Hematopoietic multipotent progenitor cell treated with erythropoietin and hydrocortisone succinate and interleukin-3 and kit ligand, for 17 days (in vitro differentiated cells): ENCODE measurements around the gene DDAH1.
"Not testable (repeated sequence)": the region's sequence is repeated elsewhere in the genome, so short reads cannot be mapped to it uniquely, and the experiment has no call there.

Experiments
- DNase-seq: peaks from one replicate; pipeline ENCODE4 v3.0.0-alpha.2; 2015; ENCODE audit warnings: low spot score

DDAH1 gene

GRCh38 chr1:85470130-85470529, 5.2 kb upstream of the DDAH1 start:
- DNase-seq = not testable (repeated sequence)

DNA sequence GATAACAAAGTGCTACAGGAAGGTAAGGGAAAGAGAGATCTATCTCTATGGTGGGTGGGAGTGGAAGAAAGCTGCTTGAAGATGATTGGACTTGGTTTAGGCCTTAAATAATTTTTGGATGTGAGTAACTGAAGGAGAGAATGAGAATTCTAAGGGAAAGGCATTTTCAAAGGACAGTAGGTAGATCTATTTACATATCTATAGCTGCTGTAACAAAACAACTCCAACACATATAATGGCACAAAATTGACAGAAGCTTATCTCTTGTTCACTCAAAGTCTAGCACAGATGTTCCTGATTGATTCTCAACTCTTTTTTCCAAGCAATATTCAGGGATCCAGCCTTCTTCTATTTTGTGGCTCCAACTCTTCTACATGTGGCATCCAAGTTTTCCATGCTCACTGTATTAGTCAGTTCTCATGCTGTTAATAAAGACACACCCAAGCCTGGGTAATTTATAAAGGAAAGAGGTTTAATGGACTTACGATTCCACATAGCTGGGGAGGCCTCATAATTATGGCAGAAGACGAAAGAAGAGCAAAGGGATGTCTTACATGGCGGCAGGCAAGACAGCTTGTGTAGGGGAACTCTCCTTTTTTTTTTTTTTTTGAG, 3.1 kb upstream of the DDAH1 start:
- no peak for DNase-seq

DNA sequence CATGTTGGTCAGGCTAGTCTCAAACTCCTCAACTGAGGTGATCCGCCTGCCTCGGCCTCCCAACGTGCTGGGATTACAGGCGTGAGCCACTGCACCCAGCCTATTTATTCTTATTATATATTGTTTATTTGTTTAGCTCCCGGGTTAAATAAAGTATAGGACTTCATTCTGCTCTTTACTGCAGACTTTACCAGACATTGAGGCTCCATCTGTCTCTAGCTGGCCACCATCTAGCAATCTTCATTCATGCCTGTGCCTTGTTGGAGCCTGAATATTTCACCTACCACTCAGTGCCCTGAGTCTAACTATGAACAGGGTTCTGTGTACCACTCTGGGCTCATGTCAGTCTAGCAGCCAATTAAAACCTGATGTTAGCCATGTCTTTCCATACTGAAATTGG, 2.1 kb upstream of the DDAH1 start:
- no peak for DNase-seq

DNA sequence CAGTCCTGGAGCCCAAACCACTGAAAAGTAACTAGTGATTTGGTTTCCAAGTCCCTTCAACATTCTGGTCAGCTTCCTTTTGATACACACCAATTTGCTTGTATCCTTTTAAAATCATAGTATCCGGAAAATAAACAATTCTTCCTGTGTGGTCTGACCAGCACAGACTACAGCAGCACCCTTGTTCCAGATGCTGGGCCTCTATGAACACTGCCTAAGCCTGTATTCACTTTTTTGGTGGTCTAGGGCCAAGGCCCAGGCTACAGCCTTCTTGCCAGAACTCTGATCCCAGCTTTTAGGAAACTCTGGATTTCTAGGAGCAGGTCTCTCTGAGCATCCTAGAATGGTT, 801 bp upstream of the DDAH1 start:
- DNase-seq = no peak

DNA sequence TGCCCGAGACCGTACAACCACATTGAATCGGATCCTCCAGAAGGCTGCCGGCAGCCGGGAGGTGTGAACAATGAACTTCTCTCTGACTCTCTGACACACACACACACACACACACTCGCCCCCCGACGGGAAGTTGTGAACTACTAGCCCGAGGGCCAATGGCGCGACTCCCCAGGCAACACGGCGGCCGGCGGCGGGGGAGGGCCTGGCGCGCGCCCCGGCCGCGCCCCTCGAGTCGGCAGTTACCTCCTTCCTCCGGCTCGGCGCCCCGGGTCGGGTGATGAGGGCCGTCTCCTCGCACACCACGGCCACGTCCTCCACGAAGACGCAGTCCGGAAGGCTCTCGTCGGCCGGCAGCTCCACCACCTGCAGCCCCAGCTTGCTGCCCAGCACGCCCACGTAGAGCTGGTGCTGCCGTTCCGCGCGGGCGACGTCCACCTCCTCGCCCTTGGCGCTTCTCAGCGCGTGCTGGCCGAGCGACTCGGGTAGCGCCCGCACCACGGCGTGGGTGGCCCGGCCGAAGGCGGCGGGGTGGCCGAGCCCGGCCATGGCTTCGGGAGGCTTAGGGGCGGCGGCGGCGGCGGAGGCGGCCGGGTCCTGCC, 361 bp downstream of the DDAH1 start:
- DNase-seq = no peak

DNA sequence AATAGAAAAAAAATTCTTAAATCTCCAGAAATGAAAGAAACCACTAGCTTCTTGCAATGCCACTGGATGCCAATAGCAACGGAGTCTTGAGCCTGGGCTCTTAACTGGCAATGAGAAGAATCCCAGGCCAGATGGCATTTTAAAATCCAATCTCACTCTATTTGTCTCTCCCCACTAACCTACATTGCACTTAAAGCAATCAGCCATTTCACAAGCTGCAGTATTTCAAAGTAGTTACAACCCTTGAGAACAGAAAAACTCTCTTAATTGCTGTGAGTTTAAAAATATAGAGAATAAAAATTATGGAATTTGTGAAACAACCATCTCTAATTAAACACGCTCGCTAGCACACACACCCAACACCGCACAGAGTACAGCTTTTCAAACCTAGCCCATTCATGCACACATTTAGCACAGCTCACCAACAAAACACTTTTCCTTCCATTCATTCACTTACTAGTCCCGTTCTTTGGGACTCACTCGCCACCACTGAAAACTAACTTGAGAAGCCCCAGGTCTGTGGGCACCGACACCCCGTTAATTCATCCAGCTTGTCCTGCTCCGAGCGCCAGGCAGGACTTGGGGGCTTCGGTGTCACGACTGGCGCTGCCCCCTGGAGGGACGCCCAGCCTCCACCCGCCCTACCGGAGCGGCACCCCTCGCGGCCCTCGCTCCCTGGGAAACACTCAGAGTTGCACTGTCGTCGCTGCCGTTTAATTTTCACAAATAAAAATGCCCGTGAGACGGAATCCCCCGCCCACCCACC, 1.0 kb downstream of the DDAH1 start:
- no peak for DNase-seq

DNA sequence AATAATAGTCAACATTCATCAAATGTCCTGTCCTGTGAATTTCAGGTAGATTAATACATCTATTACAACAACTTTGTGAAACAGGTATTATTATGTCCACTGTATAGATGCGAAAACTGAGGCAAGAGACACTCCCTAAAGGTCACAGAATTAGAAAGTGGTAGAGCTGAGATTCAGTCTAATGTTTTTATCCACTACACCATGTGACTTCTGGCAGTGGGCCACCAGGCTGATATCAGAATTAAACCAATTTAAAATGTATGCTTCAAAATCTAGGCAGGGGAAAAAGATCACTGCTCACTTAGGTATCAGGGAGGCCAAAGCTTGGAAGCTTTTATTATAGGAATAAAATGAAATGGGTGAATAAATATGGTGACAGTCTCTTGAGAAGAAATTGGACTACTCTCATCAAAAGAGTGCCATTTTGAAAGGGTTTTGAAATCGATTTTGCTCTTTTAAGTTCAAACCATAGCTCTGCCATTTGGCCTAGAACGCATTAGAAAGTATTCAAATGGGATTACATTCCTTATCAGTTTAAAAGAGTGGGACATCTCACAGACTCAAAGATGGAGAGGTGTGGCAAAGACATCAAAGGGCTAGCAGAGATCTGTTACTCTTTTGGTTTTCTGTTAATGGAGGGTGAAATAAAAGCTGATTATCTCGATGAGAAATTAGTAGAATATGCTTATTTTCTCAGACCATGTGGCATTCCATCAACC, 1.9 kb downstream of the DDAH1 start:
- DNase-seq = no peak

- DNase-seq = no peak
Measured at GRCh38 chr1:85461216-85461918, 3.6 kb downstream of the DDAH1 start.

DNA sequence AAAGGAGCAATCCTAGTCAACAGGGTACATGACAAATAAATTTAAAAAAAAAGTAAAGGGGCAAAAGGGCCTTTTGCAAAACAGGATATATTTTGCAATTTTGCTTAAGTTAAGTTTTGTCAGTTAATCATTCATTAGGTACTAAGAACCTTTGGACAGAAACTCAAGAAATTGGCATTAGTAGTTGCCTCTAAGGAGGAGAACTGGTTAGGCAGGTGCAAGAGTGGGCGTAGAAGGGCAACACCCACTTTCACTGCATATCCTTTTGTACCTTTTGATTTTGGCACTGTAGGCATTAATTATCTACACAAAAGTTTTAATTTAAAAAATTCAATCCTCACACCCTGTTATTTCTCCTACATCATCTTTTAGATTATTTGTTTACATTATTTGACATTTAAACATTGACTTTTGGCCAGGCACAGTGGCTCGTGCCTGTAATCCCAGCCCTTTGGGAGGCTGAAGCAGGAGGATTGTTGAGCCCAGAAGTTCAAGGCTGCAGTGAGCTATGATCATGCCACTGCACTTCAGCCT, 4.3 kb downstream of the DDAH1 start:
- DNase-seq = no peak

GRCh38 chr1:85459290-85459689, 5.7 kb downstream of the DDAH1 start:
- no peak for DNase-seq

DNA sequence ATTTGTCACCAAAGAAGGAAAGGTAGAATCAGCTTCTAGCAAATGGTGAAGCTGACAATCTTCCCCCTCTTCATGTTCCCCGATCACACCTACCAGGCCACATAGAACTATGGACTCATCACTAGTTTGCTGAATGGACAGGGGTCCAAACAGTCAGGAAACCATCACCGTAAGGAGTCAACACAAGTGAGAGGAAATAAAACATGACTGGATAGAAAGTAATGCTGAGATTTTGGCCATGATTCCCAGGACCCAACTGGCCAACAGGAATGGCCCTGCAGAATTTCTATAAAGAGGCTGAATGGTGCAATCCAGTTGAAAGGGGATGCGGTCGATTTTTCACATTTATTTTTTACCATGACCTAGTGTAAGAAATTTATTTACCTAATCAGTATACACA, 10.7 kb downstream of the DDAH1 start:
- no peak for DNase-seq

- no peak for DNase-seq
Measured at GRCh38 chr1:85453640-85454194, 11.2 kb downstream of the DDAH1 start.

- DNase-seq = no peak
Measured at GRCh38 chr1:85452948-85453347, 12.0 kb downstream of the DDAH1 start.

DNA sequence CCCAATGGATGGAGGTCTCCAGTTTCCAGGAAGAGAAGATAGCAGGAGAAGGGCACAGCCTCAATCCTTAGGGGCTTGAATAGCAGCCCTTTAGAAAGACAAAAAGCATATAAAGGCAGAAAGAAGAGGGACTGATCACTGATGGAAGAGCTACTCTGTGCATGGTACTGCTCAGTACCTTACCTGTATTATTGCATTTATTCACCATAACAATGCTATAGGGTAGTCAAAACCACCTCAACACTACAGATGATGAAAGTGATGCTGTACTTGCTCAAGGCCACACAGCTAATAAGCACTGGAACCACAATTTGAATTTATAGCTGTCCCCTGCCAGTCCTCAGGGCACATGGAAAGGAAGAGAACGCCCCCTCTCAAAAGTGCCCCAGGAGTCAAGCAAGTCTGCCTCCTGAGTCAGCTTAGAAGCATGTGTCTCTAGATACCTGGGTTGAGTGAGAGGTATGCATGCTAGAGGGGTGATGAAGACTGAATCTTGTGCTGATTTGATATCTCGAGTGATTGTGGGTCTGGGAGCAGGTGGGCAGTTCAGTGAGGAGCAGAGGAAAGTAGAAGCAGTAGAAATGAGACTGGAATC, 13.6 kb downstream of the DDAH1 start:
- DNase-seq = no peak

- no peak for DNase-seq
Measured at GRCh38 chr1:85450832-85451231, 14.1 kb downstream of the DDAH1 start.

DNA sequence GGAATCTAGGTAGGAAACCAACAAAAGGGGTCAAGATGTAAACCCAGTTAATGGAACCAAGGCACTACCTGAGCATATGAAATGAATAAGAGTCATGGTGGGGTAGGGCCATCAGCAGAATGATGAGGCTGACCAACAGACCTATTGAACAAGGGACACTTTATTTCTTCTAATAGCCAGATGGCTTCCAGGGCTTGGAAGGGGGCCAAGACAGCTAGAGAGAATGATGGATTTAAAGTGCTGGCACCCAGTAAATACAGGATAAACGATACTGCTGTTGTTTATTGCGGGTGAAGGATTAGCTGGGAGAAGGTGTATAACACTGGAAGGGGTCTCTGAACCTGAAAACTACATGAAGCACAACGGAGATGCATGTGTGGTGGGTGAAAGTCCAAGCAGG, 15.6 kb downstream of the DDAH1 start:
- DNase-seq = no peak

GRCh38 chr1:85448358-85448757, 16.6 kb downstream of the DDAH1 start:
- DNase-seq = no peak

DNA sequence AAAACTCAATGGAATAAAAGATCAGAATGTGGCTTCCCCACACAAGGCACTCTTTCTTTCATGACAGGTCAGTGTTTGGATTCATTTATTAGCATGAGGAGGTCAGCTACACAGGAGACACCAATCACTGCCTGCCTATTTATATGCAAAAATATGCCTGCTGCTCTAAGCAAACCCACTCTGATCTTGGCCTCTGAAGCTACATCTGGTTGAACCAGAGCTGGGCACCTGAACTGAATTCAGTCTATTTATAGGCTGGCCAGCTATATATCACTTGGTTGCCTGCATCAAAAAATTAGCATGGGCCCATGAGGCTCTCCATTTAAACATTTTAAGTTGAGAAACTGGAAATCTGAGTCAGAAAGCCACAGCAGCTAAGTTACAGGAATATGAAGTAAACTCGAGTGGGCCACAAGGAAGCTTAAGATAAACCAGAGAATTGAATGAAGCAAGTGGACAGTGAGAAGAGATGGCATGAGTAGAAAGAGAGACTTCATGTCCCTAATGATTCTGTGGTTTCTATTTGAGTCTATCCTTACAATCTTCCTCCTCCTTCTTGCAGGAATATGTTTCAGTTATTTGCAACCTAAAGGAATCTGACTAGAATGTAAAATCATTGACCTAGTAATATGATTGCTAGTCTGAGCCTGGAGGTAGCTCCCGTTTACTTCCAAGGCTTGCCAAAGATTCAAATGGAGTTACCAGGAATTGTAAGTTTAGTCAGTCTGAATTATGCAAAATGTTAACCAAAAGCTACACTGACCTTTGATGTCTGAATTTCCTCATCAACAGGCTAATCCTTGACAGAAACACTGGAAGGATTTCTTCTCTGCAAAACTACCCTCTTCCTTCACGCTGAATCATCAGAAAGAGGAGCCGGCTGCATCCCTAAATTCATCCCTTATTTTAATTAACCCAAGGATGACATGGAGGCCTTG, 17.7 kb downstream of the DDAH1 start:
- DNase-seq = no peak

- no peak for DNase-seq
Measured at GRCh38 chr1:85445906-85446305, 19.1 kb downstream of the DDAH1 start.

DNA sequence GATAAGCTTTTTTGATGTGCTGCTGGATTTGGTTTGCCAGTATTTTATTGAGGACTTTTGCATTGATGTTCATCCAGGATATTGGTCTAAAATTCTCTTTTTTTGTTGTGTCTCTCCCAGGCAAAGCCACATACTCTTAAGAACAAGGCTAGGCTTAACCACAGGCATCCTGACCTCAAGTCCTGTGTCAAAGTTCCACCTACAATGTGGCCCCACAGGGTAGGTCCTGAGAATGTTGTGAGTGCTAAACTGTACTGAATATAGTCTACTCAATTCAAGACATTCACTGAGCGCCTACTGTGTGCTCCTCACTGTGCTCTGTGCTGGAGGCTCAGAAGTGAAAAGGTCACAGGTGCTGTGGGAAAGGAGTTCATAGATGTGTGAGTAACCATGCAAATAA, 20.6 kb downstream of the DDAH1 start:
- no peak for DNase-seq
